ENCODE results near the gene ITGB7. TPM values are rescaled to one million over a fixed set of nuclear protein-coding genes. Genes with fewer than 3 reads are reported as not detected.

Gene ITGB7
- total RNA-seq, 1 experiment from 2014 or later = 0.43 TPM

GRCh38 chr12:53230108-53230845 lies 23.2 kb upstream of the ITGB7 start:
- DNase-seq (ENCODE audit: low spot score) = no peak
- BruUV-seq (replicated peaks) = no TSS peak
- ChIA-PET POLR2A (ENCODE audit: low non-redundant PET) (no interaction called here), CTCF (no interaction called here)
- TF ChIP-seq EZH2 (IDR thresholded peaks at IDR 0.05; ENCODE audit: borderline replicate concordance, low read depth, low read length, poor library complexity, severe bottlenecking) (no peak), CTCF (conservative IDR thresholded peaks at IDR 0.05; ENCODE audit: low read depth, low read length) (no peak)
- Histone ChIP-seq H3K9me3 (ENCODE audit: low read depth, low read length, poor library complexity, severe bottlenecking) (no peaks in the 10 kb centered on the region), H3K27ac (ENCODE audit: low read depth, low read length, poor library complexity, severe bottlenecking) (no peak overlapping the region), H3K4me1 (ENCODE audit: insufficient read depth, low read length, poor library complexity, severe bottlenecking) (peaks cover 30% of the 10 kb centered on the region), H3K27me3 (replicated peaks; ENCODE audit: insufficient read depth, low read depth, low read length, poor library complexity) (no peaks in the 10 kb centered on the region), H3K36me3 (ENCODE audit: insufficient read depth, low read length, poor library complexity, severe bottlenecking) (no peaks in the 10 kb centered on the region), H3K4me3 (ENCODE audit: low read depth, low read length, poor library complexity, severe bottlenecking) (no peak overlapping the region)
- intact Hi-C loops (cut with micrococcal nuclease; ENCODE audit: unreplicated experiment) = no loop called here

GRCh38 chr12:53229454-53229853 lies 22.4 kb upstream of the ITGB7 start:
- no peaks in the 10 kb centered on the region for H3K27me3 ChIP-seq (replicated peaks; ENCODE audit: insufficient read depth, low read depth, low read length, poor library complexity)
- no peak overlapping the region for H3K27ac ChIP-seq (ENCODE audit: low read depth, low read length, poor library complexity, severe bottlenecking)
- intact Hi-C loops (cut with micrococcal nuclease; ENCODE audit: unreplicated experiment) = no loop called here
- no TSS peak for BruUV-seq (replicated peaks)
- ChIA-PET CTCF (no interaction called here), POLR2A (ENCODE audit: low non-redundant PET) (no interaction called here)
- TF ChIP-seq EZH2 (IDR thresholded peaks at IDR 0.05; ENCODE audit: borderline replicate concordance, low read depth, low read length, poor library complexity, severe bottlenecking) (no peak), CTCF (conservative IDR thresholded peaks at IDR 0.05; ENCODE audit: low read depth, low read length) (no peak)
- H3K9me3 ChIP-seq (ENCODE audit: low read depth, low read length, poor library complexity, severe bottlenecking) = no peaks in the 10 kb centered on the region
- no peak overlapping the region for H3K4me3 ChIP-seq (ENCODE audit: low read depth, low read length, poor library complexity, severe bottlenecking)
- peaks cover 34% of the 10 kb centered on the region for H3K4me1 ChIP-seq (ENCODE audit: insufficient read depth, low read length, poor library complexity, severe bottlenecking)
- DNase-seq (ENCODE audit: low spot score) = no peak
- H3K36me3 ChIP-seq (ENCODE audit: insufficient read depth, low read length, poor library complexity, severe bottlenecking) = no peaks in the 10 kb centered on the region

- no peak for DNase-seq (ENCODE audit: low spot score)
- H3K9me3 ChIP-seq (ENCODE audit: low read depth, low read length, poor library complexity, severe bottlenecking) = no peaks in the 10 kb centered on the region
- ChIA-PET POLR2A (ENCODE audit: low non-redundant PET) (no interaction called here), CTCF (no interaction called here)
- no TSS peak for BruUV-seq (replicated peaks)
- intact Hi-C loops (cut with micrococcal nuclease; ENCODE audit: unreplicated experiment) = no loop called here
- no peak overlapping the region for H3K4me3 ChIP-seq (ENCODE audit: low read depth, low read length, poor library complexity, severe bottlenecking)
- TF ChIP-seq EZH2 (IDR thresholded peaks at IDR 0.05; ENCODE audit: borderline replicate concordance, low read depth, low read length, poor library complexity, severe bottlenecking) = no peak
- no peak for TF ChIP-seq CTCF (conservative IDR thresholded peaks at IDR 0.05; ENCODE audit: low read depth, low read length)
- H3K27me3 ChIP-seq (replicated peaks; ENCODE audit: insufficient read depth, low read depth, low read length, poor library complexity) = no peaks in the 10 kb centered on the region
- no peak overlapping the region for H3K27ac ChIP-seq (ENCODE audit: low read depth, low read length, poor library complexity, severe bottlenecking)
- no peaks in the 10 kb centered on the region for H3K36me3 ChIP-seq (ENCODE audit: insufficient read depth, low read length, poor library complexity, severe bottlenecking)
- H3K4me1 ChIP-seq (ENCODE audit: insufficient read depth, low read length, poor library complexity, severe bottlenecking) = peaks cover 34% of the 10 kb centered on the region
Measured at GRCh38 chr12:53227836-53228235, 20.8 kb upstream of the ITGB7 start.

Data from A673 (cell line).